Hepatocyte (in vitro differentiated cells): ENCODE data around the gene DTX1.

Experiments
- EZH2 ChIP-seq: fragments of 200-600 bp; sonication (generic); IDR thresholded peaks from 2 replicates; pipeline ENCODE4 v1.6.1; 2016; ENCODE audit warnings: antibody characterized with exemption, mild to moderate bottlenecking, borderline replicate concordance
- TF ChIP-seq, protein P1 (sequence below): fragments of 200-600 bp; sonication (generic); IDR thresholded peaks from 2 replicates; pipeline ENCODE4 v1.5.1; 2016; ENCODE audit warnings: antibody characterized with exemption, mild to moderate bottlenecking; ENCODE audit not compliant: poor library complexity

DNA sequence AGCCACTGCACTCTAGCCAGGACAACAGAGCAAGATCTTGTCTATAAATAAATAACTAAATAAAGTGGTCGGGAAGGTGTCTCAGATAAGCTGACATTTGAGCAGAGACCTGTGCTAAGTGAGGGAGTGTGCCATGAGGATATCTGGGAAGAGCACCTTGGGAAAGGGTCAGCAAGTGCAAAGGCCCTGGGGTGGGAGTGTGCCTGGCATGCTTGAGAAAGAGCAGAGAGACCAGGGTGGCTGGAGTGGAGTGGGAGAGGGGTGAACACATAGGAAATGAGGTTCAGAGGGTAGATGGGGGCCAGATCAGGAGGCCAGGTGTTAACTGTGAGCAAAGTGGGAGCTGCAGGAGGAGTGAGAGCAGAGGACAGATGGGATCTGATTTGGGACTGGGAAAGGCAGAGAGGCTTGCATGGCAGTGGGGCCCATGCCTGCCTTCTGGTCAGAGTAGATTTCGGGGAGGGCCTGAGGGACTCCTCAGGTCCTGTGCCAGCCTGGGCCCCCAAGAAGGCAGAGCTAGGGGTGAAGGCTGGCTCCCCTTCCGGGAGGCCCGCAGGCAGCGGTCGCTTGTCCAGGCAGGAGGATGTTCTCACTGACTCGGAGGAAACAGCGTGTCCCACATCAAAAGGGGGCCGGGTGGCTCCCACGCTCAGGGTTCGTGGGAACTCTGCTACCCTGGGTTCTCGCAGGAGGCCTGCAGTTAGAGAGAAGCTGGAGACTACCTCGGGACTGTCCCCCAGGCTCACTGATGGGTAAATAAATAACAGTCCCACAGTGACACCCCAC, 32.6 kb downstream of the DTX1 start:
- TF ChIP-seq, protein P1, sequence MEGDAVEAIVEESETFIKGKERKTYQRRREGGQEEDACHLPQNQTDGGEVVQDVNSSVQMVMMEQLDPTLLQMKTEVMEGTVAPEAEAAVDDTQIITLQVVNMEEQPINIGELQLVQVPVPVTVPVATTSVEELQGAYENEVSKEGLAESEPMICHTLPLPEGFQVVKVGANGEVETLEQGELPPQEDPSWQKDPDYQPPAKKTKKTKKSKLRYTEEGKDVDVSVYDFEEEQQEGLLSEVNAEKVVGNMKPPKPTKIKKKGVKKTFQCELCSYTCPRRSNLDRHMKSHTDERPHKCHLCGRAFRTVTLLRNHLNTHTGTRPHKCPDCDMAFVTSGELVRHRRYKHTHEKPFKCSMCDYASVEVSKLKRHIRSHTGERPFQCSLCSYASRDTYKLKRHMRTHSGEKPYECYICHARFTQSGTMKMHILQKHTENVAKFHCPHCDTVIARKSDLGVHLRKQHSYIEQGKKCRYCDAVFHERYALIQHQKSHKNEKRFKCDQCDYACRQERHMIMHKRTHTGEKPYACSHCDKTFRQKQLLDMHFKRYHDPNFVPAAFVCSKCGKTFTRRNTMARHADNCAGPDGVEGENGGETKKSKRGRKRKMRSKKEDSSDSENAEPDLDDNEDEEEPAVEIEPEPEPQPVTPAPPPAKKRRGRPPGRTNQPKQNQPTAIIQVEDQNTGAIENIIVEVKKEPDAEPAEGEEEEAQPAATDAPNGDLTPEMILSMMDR, result no peak
- no peak for TF ChIP-seq EZH2
